Neural cell (in vitro differentiated cells): Measurements from ENCODE around the gene NPS. TPM values are rescaled to one million over a fixed set of nuclear protein-coding genes. Genes with fewer than 3 reads are reported as not detected.

Experiments used
- polyA plus RNA-seq: library from polyadenylated mRNA; depleted of rRNA; stranded (reverse); fragments of >200 nt; gene quantifications from 2 replicates; pipeline ENCODE4 v1.2.3, GENCODE V29; 2014

NPS gene
- polyA plus RNA-seq, 1 donor from 2014 or later, result not detected

Other genes starting within 250 kb of the NPS start
- not detected in 2 replicates for gene FOXI2, start 187.9 kb downstream of the NPS start, polyA plus RNA-seq